Aorta (tissue), 5 donors: ENCODE data around the gene COG5. TPM values are rescaled to one million over a fixed set of nuclear protein-coding genes. Genes with fewer than 3 reads are reported as not detected.

Experiments used
- ATAC-seq: fragments of 200-7000 bp; cut with Tn5 transposase; one replicate; pipeline ENCODE4 v1.9.1; 2022; ENCODE audit warnings: moderate library complexity; ENCODE audit not compliant: low FRiP score
- DNase-seq, 2 donors: peaks; one replicate each; pipeline ENCODE4 v3.0.0-alpha.2; 2020
- H3K27ac ChIP-seq, 2 donors: one replicate each; pipeline ENCODE4 v1.5.1; 2013; ENCODE audit warnings: low read length in 2 of 2, mild to moderate bottlenecking in 2 of 2, moderate library complexity in 2 of 2, control low read depth in 1 of 2, inconsistent platforms in 1 of 2, low read depth in 1 of 2
- H3K27me3 ChIP-seq, 2 donors: one replicate each; pipeline ENCODE4 v1.6.1; 2013; ENCODE audit warnings: control low read depth in 1 of 2, low read length in 1 of 2, mild to moderate bottlenecking in 1 of 2, moderate library complexity in 1 of 2; ENCODE audit not compliant: insufficient read depth in 2 of 2, control insufficient read depth in 1 of 2
- H3K36me3 ChIP-seq, 2 donors: one replicate each; pipeline ENCODE4 v1.6.1; 2013; ENCODE audit warnings: control low read depth in 1 of 2, low read length in 1 of 2, mild to moderate bottlenecking in 1 of 2; ENCODE audit not compliant: insufficient read depth in 2 of 2, control insufficient read depth in 1 of 2
- H3K4me1 ChIP-seq, 2 donors: one replicate each; pipeline ENCODE4 v1.6.1; 2013; ENCODE audit warnings: low read length in 2 of 2, control low read depth in 1 of 2, mild to moderate bottlenecking in 1 of 2, moderate library complexity in 1 of 2; ENCODE audit not compliant: insufficient read depth in 2 of 2, control insufficient read depth in 1 of 2
- H3K4me3 ChIP-seq, 2 donors: one replicate each; pipeline ENCODE4 v1.5.1; 2013; ENCODE audit warnings: low read length in 2 of 2, control low read depth in 1 of 2, mild to moderate bottlenecking in 1 of 2
- H3K9me3 ChIP-seq: one replicate; pipeline ENCODE4 v1.6.1; 2013; ENCODE audit warnings: mild to moderate bottlenecking, low read length; ENCODE audit not compliant: control insufficient read depth
- WGBS, 2 donors: extraction: QIAGEN DNeasy Blood & Tissue Kit; methylation state at CpG; one replicate each; pipeline ENCODE4 v1.1.7; 2013; 5-methylcytosine and 5-hydroxymethylcytosine counted together
- intact Hi-C, 2 donors: fragments of 100-400 bp; cut with DNase I; formaldehyde crosslinking; loops; one replicate each; pipeline versions ENCODE4 v1.14.2 to v1.15.0; 2022
- polyA plus RNA-seq, 2 donors: library from polyadenylated mRNA; stranded (reverse); fragments of 200-250 nt; gene quantifications; one replicate each; pipeline ENCODE4 v1.2.3, GENCODE V29; 2013
- total RNA-seq, 2 donors: library from RNA; stranded (reverse); fragmentation: NEBNext Ultra II Directional; extraction: Animal tissue kit (Norgen Biotek cat#: 25700); gene quantifications; one replicate each; pipeline ENCODE4 v1.2.1, GENCODE V29; 2021
- donor health status: healthy with polysubstance abuse.
- donor health status: Bipolar disorder and iron deficiency.
- donor health status: DM: no; HTN: no; CAD: no.
- donor health status: DM: no; HTN: no; CAD: no.
- donor health status: DM: yes; HTN: yes; CAD: no.

COG5 gene
- total and polyA plus RNA-seq, 4 donors: 8.6 to 58.2 (median 33.4) TPM

- no peak for ATAC-seq
Measured at GRCh38 chr7:107206706-107207105, 357.0 kb downstream of the COG5 start.

DNA sequence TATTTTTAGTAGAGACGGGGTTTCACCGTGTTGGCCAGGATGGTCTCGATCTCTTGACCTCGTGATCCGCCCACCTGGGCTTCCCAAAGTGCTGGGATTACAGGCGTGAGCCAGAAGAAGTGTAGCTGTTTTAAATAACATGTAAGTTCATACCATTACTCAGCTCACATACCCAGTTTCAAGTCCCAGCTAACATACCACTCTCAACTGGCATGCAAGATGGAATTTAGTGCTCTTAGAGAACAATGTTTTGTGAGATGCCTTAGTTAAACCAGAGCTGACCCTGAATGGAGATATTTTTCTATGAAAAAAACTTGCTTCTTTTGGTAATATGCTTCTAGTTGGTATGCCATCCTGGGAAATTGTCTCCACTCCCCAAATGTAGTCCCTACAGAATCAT lies 357.6 kb downstream of the COG5 start:
- WGBS, 2 donors: 94 to 99% methylated on average over 6 of the region's 6 CpGs
- intact Hi-C loops: loop anchor here (10.0 kb wide), 1 partner anchor 519 kb away; no protein-coding TSS in a partner anchor
- no peak for ATAC-seq
- Histone ChIP-seq H3K4me1 (no peaks in the 10 kb centered on the region), H3K36me3 (peaks cover 0 to 6% of the 10 kb centered on the region in 2 donors), H3K27ac (no peak overlapping the region), H3K27me3 (no peaks in the 10 kb centered on the region), H3K4me3 (no peak overlapping the region), H3K9me3 (no peaks in the 10 kb centered on the region)
- DNase-seq: no peak

More at GRCh38 chr7:107206706-107207105, 357.0 kb downstream of the COG5 start:
- WGBS, 2 donors: 44 to 51% methylated on average over 3 of the region's 3 CpGs
- no peaks in the 10 kb centered on the region for H3K9me3 ChIP-seq
- no peaks in the 10 kb centered on the region for H3K27me3 ChIP-seq
- intact Hi-C loops: loop anchor here (10.0 kb wide), 1 partner anchor 518 kb away; no protein-coding TSS in a partner anchor
- H3K4me1 ChIP-seq: no peaks in the 10 kb centered on the region
- H3K36me3 ChIP-seq: peaks cover 0 to 6% of the 10 kb centered on the region in 2 donors
- no peak for DNase-seq
- H3K27ac ChIP-seq: no peak overlapping the region
- H3K4me3 ChIP-seq: no peak overlapping the region

DNA sequence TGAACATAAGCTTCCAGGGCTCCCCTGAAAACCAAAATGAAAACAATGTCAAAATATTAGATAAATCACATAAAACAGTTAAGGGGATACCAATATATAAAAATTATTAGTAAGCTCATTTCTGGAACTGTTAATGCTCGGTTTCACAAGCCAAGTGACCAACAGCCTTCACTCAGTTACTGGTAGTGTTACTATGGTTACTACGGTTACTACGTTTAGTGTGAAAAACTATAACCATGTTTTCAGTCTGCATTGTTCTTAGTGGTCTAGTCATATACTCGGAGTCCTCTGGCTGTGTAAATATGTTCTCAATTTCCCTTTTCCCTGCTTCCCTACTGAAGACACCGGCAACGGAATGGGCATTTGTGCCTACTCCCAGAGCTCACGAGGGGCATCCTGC lies 360.1 kb downstream of the COG5 start:
- H3K4me3 ChIP-seq: no peak overlapping the region
- no peak overlapping the region for H3K27ac ChIP-seq
- no peaks in the 10 kb centered on the region for H3K27me3 ChIP-seq
- H3K9me3 ChIP-seq: no peaks in the 10 kb centered on the region
- intact Hi-C loops: loop anchor here (10.0 kb wide), 1 partner anchor 521 kb away; no protein-coding TSS in a partner anchor
- H3K4me1 ChIP-seq: no peaks in the 10 kb centered on the region
- ATAC-seq (no peak), DNase-seq (no peak)
- H3K36me3 ChIP-seq: peaks cover 3 to 6% of the 10 kb centered on the region in 2 donors
- 87 to 89% methylated on average over 7 of the region's 7 CpGs for WGBS, 2 donors

- Histone ChIP-seq H3K27ac (no peak overlapping the region), H3K36me3 (peaks cover 3 to 8% of the 10 kb centered on the region in 2 donors), H3K9me3 (no peaks in the 10 kb centered on the region), H3K4me3 (no peak overlapping the region), H3K4me1 (no peaks in the 10 kb centered on the region), H3K27me3 (no peaks in the 10 kb centered on the region)
- DNase-seq (no peak), ATAC-seq (peak; percentile 54)
- WGBS, 2 donors: 52 to 56% methylated on average over 4 of the region's 4 CpGs
- intact Hi-C loops: loop anchor here (10.0 kb wide), 1 partner anchor 523 kb away; no protein-coding TSS in a partner anchor
Measured at GRCh38 chr7:107201795-107202450, 361.8 kb downstream of the COG5 start.

DNA sequence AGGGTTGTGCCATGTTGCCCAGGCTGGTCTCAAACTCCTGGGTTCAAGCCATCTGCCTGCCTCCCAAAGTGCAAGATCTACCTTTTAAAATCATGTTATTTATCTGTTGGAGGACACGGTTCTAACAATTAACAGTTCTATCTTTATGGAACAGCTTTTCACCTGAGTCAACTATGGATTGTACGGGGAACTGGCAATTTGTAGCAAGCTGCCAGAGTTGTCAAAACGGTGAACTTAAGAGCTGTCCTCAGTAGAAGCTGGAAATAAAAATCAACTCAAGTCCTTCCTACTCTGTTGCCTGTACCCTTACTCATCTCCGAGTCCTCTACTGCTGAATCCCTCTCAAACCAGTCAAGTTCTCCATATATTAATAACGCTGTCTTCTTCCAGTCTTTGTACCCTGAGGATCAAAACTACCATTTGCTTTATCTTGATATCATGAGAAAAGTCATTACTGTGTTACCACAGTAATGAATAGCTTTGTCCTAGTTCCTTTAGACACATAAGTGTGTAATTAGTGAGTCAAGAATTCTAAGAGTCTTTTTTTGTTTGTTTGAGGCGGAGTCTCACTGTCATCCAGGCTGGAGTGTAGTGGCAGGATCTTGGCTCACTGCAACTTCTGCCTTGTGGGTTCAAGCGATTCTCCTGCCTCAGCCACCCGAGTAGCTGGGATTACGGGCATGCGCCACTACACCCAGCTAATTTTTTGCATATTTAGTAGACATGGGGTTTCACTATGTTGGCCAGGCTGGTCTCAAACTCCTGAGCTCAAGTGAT lies 366.7 kb downstream of the COG5 start:
- Histone ChIP-seq H3K27me3 (no peaks in the 10 kb centered on the region), H3K4me3 (no peak overlapping the region), H3K9me3 (no peaks in the 10 kb centered on the region), H3K36me3 (peaks cover 2 to 3% of the 10 kb centered on the region in 2 donors), H3K4me1 (no peaks in the 10 kb centered on the region), H3K27ac (no peak overlapping the region)
- intact Hi-C loops: loop anchor here in 1 of 2 donors (10.0 kb wide), 1 partner anchor 368 kb away; the partner anchor contains the start of genes COG5 and DUS4L
- WGBS, 2 donors: 91 to 92% methylated on average over 10 of the region's 10 CpGs
- DNase-seq (no peak), ATAC-seq (no peak)

GRCh38 chr7:107194052-107194451 lies 369.7 kb downstream of the COG5 start:
- WGBS, 2 donors: 50 to 51% methylated on average over 1 of the region's 1 CpG
- no peak for ATAC-seq
- Histone ChIP-seq H3K9me3 (no peaks in the 10 kb centered on the region), H3K27me3 (no peaks in the 10 kb centered on the region), H3K27ac (no peak overlapping the region), H3K4me3 (no peak overlapping the region), H3K36me3 (peaks cover 0 to 4% of the 10 kb centered on the region in 2 donors), H3K4me1 (no peaks in the 10 kb centered on the region)
- DNase-seq: no peak
- intact Hi-C loops: loop anchor here in 1 of 2 donors (10.0 kb wide), 1 partner anchor 371 kb away; the partner anchor contains the start of genes COG5 and DUS4L

- no peak for DNase-seq
- H3K36me3 ChIP-seq: peaks cover 0 to 2% of the 10 kb centered on the region in 2 donors
- no peaks in the 10 kb centered on the region for H3K27me3 ChIP-seq
- no peaks in the 10 kb centered on the region for H3K9me3 ChIP-seq
- intact Hi-C loops: loop anchor here in 1 of 2 donors (10.0 kb wide), 1 partner anchor 375 kb away; the partner anchor contains the start of genes COG5 and DUS4L
- H3K4me1 ChIP-seq: no peaks in the 10 kb centered on the region
- H3K4me3 ChIP-seq: no peak overlapping the region
- no peak for ATAC-seq
- WGBS, 2 donors: 94 to 96% methylated on average over 2 of the region's 2 CpGs
- no peak overlapping the region for H3K27ac ChIP-seq
Measured at GRCh38 chr7:107190090-107190489, 373.6 kb downstream of the COG5 start.

- Histone ChIP-seq H3K4me3 (no peak overlapping the region), H3K4me1 (no peaks in the 10 kb centered on the region), H3K9me3 (no peaks in the 10 kb centered on the region), H3K27me3 (no peaks in the 10 kb centered on the region), H3K27ac (no peak overlapping the region), H3K36me3 (peaks cover 0 to 5% of the 10 kb centered on the region in 2 donors)
- no peak for DNase-seq
- intact Hi-C loops: no loop called here
- no peak for ATAC-seq
- WGBS, 2 donors: 88 to 89% methylated on average over 2 of the region's 2 CpGs
Measured at GRCh38 chr7:107187774-107188173, 375.9 kb downstream of the COG5 start.
